Thyroid gland (tissue), 4 donors: ENCODE data around the gene CDC42EP4.

Source experiments
- CTCF ChIP-seq, 6 experiments: fragments of 200-600 bp in 3 of 6; fragments of 450-650 bp in 3 of 6; sonication (generic) in 3 of 6; IDR thresholded peaks; one replicate each; pipeline ENCODE4 v1.5.1; 2016 to 2019; ENCODE audit warnings: antibody characterized with exemption in 6 of 6, mild to moderate bottlenecking in 2 of 6, inconsistent platforms in 1 of 6, moderate library complexity in 1 of 6
- POLR2A ChIP-seq, 2 donors: fragments of 450-650 bp; IDR thresholded peaks; one replicate each; pipeline ENCODE4 v1.6.1; 2017; ENCODE audit warnings: antibody characterized with exemption in 2 of 2, mild to moderate bottlenecking in 2 of 2, moderate library complexity in 1 of 2

- TF ChIP-seq CTCF (IDR thresholded peaks at IDR 0.05) (no peak), POLR2A (IDR thresholded peaks at IDR 0.05) (no peak)
Observed at GRCh38 chr17:73240561-73240960, 71.2 kb downstream of the CDC42EP4 start.
